NCI-H446 (cell line): Measurements from ENCODE around the gene FLYWCH2.
A peak's percentile ranks its signal among the peaks of the same experiment; 100 is the strongest.

Experiments
- DNase-seq, 2 experiments: peaks; one replicate each; lab custom pipeline; 2025; lab: John Stamatoyannopoulos, UW

The FLYWCH2 gene

DNA sequence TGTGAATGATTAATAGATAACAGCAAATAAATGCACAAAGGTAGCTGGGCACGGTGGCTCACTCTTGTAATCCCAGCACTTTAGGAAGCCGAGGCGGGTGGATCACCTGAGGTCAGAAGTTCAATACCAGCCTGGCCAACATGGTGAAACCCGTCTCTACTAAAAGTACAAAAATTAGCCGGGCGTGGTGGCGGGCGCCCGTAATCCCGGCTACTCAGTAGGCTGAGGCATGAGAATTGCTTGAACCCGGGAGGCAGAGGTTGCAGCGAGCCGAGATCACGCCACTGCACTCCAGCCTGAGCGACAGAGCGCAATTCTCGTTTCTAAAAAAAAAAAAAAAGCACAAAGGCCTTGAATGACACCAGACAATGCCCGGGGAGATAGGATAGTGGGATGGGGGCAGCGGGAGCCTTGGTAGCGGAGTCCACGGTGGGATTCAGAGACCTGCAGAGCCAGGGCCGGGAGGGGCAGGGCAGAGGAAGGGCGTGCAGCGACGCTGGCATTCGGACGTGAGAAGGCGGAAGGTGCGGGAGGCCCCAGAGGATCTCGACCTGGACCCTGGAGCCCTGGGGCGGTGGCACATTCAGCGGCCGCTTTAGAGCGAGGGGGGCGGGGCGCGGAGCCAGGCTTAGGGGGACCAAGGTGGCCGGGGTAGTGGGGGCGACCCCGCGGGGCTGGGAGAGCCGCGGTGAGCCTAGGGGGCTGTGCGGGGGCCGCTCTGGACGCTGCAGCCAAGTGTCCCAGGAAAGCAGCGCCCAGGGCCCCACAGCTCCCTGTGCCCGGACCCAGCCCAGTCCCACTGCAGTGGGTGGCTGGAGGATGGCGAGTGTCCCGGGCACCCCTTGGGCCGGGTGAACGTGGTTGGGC is 999 bp upstream of the FLYWCH2 start:
- no peak for DNase-seq

DNA sequence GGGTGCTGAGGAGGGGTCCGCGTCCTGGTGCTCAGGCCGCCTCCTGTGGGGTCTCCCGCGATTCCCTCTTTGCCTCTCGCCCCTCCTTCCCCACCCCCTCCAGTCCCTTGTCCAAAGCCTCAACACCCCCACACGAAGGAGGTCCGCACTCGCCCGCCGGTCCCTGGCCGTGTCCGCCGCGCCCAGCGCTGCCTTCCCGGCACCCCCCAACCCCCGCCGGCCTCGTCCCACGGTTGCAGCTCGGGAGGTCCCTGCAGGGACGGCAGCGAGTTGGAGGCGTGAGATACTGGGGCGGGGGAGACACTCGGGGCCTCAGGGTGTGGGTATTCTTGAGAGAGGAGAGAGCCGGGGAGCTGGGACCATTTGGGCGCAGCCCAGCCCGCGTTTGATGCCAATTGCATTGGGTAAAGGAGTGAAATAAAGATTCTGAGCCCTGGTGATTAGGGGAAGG is 468 bp downstream of the FLYWCH2 start:
- no peak for DNase-seq

DNA sequence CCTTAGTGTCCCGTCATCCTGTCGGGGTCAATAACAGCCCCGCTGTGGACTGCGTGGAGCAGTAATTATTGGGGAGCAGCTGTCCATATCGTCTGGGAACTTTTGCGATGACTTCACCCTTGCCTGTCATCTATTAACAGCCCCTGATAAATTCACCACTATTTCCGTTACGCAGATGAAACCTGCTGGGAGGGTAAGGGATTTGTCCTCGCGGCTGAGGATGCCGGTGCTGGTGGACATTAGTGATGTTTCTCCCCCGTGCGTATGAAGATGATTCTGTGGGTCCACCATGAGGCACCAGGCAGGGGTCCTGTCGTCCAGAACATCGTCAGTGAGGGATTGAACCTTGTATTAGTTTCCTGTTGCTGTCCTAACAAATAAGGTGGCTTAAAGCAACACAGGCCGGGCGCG is 1.0 kb downstream of the FLYWCH2 start:
- no peak for DNase-seq

DNA sequence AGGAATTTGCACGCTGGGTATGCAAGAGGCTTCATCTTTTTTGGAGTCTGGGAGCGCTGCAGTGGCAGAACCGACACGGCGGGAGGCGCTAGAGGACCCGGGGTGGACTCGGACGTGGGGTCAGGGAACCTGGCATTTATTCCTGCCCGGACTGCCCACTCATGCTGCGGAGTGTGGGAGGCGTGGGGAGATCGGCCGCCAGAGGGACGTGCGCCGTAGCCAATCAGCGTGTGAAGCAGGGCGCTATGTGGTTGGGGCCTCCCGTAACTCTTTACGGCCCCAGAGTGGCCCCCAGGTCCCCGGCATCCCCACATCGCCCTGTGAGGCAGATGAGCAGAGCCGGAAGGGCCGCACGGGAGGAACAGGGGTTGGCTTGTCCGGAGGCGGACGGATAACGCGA is 11.2 kb downstream of the FLYWCH2 start:
- no peak for DNase-seq

DNA sequence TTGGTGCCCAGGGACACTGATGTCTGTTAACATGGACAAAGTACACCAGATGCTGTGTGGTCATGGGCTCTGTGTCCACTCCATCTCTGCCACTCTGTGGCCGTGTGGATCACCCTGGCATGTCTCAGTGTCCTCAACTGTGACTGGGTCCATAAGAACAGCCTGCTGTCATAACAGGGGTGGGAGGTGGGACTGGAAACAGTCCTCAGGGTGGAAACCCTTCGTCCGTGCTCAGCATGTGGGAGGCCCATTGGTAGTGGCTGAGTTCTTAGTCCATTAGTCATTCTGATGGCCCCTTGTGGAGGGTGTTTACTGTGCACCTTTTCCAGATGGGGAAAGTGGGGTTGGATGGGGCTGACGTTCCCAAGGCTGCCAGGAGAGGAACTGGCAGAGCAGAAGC is 12.8 kb downstream of the FLYWCH2 start:
- no peak for DNase-seq

DNA sequence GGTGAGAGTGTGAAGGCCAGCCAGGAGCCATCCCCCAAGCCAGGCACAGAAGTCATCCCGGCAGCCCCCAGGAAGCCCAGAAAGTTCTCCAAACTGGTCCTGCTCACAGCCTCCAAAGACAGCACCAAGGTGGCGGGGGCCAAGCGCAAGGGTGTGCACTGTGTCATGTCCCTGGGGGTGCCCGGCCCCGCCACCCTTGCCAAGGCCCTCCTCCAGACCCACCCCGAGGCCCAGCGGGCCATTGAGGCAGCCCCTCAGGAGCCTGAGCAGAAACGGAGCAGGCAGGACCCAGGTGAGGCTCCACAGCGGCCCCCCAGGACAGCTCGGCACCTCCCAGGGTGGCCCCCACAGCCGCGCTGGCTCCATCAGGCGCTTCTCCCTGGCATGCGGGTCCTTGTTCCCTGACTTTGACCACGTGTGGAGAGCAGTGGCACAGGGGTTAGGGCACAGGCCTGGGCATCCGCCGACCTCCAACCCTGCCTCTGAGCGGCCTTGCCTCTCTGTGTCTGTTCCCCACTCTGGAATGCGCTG is 13.5 kb downstream of the FLYWCH2 start:
- no peak for DNase-seq

DNA sequence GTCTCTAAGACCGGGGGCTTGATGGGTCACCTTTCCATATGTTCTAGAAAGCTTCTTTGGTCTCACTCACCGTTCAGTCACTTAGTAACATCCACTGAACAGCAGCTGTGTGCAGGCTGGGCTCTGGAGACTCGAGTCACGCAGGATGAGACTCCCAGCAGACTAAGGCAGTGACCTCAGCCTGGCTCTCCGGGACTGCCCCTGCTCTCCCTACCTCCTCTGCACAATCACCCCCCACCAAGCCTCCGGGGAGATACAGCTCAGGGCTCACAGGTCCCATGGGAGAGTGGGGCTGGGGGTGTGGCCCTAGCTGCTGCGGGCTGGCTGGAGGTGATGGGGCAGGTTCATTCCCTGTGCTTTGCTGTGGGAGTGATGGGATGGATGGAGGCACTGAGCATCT is 14.1 kb downstream of the FLYWCH2 start:
- no peak for DNase-seq

DNA sequence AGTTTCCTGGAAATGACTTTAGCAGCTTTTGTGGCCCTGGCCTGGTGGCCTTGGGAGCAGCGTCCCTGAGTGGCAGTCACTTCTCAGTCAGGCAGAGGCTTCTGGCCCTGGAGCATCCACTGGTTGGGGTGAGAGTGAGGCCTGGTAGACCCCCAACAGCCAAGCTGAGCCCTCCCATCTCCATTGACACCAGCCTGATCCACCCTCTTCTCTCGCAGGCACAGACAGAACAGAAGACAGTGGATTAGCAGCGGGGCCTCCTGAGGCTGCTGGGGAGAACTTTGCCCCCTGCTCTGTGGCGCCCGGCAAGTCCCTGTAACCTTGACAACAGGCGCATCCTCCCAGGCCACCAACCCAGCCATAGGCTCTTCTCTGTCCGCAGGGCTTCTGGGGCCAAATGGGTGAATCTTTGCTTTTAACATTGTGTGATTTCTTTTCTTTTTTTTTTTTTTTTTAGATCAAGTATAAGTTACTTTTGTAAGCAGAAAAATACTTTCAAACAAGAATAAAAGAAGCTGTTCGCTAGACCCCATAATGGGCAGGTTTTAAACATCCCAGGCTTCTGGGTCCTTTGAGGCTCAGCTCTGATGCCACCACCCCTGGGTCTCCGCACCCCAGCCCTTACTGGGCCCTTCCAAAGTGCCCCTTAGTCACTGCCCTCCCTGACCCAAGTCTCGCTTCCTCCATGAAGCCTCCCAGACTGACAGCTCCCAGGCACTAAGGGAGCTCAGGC is 16.0 kb downstream of the FLYWCH2 start:
- no peak for DNase-seq

DNA sequence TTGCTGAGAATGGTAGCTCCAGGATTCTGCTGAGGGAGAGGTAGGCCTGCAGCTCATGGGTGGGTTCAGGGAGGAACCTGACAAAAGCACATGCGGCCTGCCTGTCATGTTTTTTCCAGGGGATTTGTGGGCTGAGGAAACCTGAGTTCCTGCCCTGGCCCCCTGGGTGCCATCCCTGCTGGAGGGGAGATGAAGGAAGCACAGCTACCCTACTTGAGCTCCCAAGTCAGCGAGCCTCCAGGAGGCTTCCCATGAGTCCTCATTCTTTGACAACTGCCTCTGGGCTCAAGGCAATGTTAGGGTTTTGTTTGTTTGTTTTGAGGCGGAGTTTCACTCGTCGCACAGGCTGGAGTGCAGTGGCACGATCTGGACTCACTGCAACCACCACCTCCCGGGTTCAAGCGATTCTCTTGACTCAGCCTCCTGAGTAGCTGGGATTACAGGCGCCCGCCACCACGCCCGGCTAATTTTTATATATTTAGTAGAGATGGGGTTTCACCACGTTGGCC is 16.6 kb downstream of the FLYWCH2 start:
- no peak for DNase-seq

DNA sequence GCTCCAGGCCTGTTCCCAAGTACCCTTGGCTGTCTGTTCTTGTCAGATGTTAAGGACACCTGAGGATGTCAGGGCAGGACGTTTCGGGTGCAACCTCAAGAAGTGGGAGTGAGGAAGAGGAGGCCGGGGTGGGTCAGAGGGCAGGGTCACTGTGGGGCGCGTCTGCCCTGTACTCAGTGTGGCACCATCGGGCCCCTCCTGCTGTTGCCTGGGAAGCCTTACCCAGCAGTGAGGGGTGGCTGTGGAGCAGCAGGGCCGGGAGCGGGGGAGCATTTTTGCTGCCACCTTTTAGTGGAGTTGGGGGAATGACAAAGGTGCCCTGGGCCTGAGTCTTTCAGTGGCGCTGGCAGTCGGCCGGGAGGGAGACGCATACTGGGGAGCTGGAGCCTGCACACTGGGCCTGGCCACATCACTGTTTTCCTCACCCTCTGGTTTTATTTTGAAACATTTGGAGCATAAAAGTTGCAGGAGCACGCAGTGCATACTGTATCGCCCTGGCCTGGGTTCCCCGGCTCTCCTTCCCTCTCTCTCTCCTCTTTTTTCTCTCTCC is 17.6 kb downstream of the FLYWCH2 start:
- DNase-seq, result no peak

DNA sequence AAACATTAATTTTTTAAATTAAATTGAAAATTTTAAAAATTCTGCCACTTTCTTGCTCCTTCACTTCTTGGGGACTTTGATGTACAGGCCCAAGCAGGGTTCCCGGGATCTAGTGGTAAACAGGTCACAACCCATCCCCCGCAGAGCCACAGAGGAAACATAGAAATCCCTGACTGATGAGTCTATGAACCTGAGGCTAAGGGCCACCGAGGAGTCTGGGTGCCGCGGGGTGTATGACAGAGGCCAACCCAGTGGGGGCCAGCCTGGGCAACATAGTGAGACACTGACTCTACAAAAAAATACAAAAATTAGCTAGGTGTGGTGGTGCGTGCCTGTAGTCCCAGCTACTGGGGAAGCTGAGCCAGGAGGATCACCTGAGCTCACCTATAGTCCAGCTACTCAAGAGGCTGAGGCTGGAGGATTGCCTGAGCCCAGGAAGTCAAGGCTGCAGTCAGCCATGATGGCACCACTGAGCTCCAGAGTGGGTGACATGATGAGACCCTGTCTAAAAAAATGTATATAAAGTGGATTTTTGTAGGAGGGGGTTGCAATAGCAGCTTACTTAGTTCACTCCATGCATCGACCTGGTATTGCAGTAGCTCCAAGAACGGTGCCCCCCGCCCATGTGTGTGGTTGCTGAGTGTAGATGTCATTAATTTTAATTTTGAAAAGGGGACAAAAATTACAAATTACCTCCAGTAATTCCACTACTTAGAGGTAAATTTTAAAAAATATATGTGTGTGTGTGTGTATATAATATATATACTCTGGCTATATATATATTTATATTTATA is 19.5 kb downstream of the FLYWCH2 start:
- DNase-seq, result no peak

DNA sequence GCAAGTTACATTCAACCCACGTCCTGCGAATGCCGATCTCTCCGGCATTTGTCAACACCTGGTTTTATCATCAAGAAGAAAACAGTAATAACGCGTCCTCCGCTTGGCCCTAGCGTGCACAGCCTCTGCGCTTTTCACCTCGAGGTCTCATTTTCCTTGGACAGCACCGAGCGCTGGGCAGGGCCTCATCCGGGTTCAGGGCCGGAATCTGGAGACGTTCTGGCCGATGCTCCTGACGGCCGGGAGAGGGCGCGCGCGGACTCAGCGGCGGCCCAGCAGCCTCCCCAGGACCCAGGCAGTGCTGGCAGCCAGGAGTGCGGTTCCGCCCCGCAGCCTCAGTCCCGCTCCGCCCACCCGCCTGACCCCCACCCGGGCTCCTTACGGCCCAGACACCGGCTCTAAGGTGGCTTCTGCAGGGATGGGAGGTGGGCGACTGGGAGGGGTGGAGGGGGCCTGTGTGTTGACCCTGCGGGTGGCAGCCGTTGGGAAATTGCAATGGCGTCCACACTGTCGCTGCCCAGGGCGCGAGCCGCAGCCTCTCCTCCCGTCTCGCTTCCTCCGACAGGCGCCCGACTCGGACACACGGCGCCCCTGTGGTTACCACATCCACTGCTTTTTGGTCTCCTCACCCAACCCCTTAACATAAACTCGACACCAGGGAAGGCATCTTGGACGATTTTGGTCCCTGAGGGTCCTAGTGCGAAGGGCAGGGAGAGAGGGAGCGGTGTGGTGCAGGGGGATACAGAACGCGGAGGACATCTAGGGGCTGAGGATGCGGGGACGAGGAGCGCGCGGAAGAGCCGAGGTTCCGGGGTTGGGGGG is 21.3 kb downstream of the FLYWCH2 start:
- DNase-seq, result peak; percentile 62 to 81

DNA sequence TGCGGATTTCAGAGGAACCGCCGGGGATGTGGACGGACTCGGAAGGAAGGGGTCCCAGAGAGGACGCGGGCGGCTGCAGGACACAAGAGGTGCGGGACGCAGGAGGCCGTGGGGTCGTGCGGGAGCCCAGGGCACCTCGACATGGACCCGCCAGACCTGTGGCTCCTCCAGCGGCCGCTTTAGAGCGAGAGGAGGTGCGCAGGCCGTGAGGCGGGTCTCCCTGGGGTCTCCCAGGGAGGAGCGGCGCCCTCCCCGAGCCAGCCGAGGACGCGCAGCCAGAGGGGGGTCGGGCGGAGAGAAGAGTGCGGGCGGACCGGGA is 21.9 kb downstream of the FLYWCH2 start:
- DNase-seq, result no peak

DNA sequence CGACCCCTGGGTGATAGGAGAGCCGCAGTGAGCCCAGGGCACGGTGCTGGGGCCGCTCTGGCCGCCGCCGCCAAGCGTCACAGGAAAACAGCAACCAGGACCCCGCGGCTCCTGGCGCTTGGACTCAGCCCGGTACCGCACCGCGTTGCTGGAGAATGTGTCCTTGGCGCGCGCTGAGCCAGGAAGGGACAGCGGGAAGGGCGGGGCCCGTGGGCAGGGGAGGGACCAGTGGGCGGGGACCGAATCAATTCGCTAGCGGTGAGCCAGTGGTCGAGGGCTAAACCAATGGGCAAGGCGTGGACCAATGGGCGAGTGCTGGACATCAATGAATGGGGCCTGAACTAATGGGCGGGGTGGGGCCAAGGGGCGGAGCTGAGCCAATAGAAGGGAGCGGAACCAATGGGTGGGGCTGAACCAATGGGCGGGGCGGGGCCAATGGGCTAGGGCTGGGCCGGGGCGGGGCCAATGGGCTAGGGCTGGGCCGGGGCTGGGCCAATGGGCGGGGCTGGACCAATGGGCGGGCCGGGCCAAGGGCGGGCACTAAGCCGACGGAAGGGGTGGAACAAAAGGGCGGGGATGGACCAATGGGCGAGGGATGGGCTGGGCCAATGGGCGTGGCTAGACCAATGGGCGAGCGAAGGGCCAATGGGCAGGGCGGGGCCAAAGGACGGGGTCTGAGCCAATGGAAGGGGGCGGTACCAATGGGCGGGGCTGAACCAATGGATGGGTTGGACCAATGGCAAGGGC is 22.4 kb downstream of the FLYWCH2 start:
- peak; percentile 97 to 99 for DNase-seq

DNA sequence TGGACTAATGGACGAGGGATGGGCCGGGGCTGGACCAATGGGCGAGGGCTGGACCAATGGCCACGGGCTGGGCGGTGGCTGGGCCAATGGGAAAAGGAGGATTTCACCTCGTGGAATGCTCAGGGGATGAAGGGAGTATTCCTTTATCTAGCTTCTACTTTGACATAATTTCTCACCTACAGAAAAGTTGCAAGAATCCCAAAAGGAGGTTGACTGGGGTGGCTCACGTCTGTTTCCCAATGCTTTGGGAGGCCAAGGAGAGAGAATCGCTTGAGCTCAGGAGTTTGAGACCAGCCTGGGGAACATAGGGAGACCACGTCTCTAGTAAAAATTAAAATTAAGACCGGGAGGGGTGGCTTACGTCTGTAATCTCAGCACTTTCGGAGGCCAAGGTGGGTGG is 23.0 kb downstream of the FLYWCH2 start:
- no peak for DNase-seq

DNA sequence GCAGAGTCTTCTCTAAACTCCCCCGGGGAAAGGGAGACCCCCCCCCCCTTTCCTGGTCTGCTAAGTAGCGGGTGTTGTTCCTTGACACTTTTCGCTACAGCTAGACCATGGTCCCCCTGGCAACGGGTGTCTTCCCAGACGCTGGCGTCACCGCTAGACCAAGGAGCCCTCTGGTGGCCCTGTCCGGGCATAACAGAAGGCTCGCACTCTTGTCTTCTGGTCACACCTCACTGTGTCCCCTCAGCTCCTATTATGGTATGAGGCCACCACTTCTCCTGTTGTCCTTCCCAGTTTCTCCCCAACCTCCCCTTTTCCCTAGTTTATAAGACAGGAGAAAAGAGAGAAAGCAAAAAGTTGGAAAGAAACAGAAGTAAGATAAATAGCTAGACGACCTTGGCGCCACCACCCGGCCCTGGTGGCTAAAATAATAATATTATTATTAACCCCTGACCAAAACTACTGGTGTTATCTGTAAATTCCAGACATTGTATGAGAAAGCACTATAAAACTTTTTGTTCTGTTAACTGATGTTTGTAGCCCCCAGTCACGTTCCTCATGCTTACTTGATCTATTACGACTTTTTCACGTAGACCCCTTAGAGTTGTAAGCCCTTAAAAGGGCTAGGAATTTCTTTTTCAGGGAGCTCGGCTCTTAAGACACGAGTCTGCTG is 24.2 kb downstream of the FLYWCH2 start:
- DNase-seq, result peak in 1 of 2 experiments; percentile 52

DNA sequence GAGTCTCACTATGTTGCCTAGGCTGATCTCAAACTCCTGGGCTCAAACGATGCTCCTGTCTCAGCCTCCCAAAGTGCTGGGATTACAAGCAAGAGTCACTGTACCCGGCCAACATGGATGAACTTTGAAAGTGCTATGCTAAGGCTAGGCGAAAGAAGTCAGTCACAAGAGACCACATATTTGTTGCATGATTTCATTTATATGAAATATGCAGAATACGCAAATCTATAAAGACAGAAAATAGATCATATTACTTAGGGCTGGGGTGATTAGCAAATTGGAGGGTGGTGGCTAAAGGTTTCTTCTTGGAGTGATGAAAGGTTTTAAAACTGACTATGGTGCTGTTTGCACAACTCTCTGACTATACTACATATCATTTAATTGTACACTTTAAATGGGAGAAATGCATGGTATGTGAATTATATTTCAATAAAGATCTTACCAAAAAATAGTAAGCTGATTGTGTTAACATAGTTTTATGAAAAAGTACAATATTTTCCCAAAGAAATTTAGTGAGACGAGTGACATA is 27.5 kb downstream of the FLYWCH2 start:
- DNase-seq, result no peak

DNA sequence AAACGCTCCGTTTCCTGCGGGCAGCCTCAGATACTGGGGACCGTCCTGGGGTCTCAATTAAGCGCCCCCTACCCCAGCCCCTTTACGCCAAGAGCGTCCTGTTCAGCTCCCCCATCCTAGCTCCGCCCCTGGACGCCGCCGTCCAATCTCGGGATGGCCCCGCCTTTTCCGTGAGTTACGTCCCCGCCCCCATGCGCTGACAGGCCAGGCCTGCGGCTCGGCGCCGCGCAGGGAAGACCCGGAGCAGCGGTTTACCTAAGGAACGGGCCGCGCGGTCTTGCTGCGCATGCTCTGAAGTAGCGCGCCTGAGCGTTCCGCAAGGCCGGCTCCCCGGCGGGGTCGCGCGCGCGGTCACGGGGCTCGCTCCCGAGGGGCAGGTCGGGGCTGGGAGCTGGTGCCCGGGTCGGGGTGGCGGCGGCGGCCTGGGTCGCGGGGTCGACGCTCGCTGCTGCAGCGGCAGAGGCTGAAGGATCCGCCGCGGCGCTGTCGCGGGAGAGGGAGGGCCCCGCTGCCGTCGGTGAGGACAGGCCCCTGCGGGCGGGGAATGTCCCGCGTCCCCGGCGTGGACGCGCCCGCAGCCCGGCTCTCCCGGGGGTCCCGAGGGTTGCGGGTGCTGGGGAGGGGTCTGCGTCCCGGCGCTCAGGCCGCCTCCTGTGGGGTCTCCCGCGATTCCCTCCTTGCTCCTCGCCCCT is 28.8 kb downstream of the FLYWCH2 start, which contains the start of gene FLYWCH1:
TSS of gene FLYWCH1 (plus strand) at position 294 of the 692 bp plus-strand sequence. CDS start 17,755 bp downstream, outside the sequence.
- DNase-seq, result peak; percentile 94 to 99
